CD4-positive, alpha-beta T cell treated with Interleukin-2 at 100 ng/mL for 4 hours (primary cell): Measurements from ENCODE around the gene ROR2.
"Not testable (repeated sequence)": the region's sequence is repeated elsewhere in the genome, so short reads cannot be mapped to it uniquely, and the experiment has no call there.

ENCODE experiments used
- DNase-seq: peaks from one replicate; pipeline ENCODE4 v3.0.0-alpha.2; 2020; ENCODE audit warnings: low spot score

The ROR2 gene

DNA sequence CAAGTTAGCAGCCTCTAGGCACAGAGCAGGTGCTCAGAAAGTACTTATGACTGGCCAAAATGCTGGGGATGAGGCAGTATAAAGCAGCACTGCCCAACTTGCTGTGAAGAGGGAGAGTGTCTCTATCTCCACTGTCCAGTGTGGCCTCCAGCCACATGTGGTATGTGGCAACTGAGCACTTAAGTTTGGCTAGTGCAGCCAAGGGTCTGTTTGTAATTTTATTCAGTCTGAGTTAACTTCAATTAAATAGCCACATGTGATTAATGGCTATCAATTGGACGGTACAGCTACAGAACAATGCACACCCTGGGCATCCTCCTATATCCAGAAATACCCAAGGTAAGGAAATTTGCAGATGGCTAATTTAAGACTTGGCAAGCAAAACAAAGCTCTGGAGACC lies 26.9 kb downstream of the ROR2 start:
- no peak for DNase-seq

DNA sequence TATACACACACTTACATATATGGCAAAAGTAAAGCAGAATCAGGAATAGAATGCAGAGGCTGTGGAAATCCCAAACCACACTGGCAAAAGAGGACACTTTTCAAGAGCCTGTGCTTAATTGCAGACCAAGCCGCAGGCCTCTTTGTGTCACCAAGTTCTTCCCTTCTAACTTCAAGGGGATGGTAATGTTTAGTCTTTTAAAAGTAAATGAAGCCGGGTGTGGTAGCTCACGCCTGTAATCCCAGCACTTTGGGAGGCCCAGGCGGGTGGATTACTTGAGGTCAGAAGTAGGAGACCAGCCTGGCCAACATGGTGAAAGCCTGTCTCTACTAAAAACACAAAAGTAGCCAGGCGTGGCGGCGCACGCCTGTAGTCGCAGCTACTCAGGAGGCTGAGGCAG lies 28.7 kb downstream of the ROR2 start:
- DNase-seq: no peak

DNA sequence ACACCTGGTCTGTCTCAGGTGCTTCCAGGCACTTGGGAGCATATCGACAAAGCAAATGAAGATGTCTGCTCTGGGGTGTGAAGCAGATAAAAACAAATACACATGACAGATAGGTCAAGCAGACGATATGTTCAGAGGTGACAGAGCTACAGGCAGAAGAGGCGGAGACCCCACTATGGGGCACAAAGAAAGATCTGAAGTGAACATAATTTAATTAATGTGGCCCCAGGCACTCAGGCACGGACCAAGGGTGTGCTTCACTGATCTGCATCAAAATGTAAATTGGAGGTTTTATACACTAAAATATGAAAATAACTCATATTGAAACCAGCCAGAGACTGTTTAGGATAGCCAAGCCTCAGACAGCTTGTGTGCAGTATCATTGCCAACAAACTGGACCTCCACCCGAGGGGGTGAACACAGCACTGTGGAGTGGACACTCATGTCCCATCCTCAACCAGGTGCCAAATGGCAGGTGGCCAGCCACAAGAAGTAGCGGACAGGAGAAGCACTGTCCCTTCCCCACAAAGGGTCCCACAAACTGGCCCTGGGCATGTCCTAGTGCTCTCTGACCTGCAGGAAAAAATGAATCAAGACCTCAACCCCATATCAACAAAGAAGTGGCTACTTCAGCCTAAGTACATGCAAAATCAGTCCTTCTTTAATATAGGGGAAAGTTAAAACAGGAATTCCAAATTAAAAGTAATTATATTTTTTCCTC lies 29.2 kb downstream of the ROR2 start:
- DNase-seq: no peak

DNA sequence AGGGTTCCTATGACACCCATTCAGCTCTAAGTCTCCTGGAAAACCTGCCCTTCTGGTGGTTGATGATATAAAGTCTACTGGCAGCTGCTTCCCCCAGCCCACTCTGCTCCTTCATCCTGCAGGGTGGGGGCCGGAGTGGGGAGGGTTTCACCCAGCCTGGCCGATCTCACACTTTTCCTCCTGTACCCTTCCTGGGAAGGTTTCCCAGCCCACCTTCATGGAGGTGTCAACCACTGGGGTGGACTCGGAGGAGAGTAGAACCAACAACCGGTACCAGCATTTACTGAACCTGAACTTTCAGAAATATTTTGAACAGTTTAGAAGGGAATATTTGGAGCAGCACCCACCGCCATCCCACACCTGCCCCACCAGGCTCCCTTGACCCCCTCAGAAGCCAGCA lies 30.4 kb downstream of the ROR2 start:
- DNase-seq: no peak

DNA sequence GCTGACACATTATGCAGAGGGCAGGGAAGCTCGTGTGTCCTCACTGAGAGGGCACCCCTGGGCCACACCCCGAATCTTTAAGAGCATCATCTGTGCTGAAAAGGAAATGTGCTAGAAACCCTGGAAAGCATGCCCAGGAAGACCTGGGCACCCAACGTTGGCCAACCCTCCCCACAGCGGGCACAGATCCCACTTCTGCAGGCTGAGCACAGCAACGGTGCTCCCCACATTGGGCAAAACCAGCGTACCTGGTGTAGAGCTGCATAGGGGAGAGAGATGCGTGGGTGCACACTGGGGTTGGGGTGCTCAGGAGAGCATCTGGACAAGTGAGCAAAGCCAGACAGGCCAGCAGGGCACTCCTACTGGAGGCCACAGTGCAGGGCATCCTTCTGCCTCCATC lies 32.6 kb downstream of the ROR2 start:
- no peak for DNase-seq

DNA sequence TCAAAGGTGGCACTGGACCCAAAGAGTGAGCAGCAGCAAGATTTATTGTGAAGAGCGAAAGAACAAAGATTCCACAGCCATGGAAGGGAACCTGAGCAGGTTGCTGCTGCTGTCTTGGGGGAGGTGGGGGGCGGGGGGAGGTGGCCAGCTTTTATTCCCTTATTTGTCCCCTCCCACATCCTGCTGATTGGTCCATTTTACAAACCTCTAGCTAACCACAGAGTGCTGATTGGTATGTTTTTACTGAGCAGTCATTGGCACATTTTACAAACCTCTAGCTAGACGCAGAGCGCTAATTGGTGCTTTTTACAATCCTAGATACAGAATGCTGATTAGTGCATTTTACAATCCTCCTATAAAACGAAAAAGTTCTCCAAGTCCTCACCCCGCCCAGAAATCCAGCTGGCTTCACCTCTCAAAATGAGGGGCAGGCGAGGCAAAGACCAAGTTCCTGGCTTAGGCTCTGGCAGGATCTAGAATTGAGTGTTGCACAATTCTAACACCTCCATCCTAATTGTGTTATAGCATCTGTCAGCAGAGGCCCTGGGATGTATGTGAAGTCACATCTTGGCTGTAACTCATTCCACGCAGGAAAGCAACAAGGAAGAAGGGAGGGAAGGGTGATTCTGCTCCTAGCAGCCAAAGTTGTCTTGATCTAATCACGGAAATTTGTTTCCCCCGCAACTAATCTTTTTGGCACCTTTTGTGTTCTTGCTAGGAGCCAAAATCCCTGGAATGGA lies 34.3 kb downstream of the ROR2 start:
- DNase-seq: no peak

DNA sequence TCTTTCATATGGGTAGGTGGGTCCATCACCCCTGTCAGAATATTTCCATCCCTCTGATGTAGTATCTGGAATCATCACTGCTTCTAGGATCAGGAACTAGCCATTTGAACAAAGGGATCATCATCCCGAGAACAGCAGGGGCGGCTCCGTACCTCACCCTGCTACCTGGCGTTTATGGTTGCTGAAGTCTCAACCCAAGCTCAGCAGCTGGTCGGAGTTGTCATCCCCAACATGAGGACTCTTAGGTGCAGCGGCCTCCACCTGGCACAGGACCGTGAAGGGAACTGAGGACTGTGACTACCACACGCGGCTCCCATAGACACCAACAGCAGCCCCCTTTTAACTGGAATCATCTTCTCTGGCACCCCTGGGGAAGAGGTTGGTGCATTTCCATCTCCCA lies 35.1 kb downstream of the ROR2 start:
- DNase-seq: no peak

DNA sequence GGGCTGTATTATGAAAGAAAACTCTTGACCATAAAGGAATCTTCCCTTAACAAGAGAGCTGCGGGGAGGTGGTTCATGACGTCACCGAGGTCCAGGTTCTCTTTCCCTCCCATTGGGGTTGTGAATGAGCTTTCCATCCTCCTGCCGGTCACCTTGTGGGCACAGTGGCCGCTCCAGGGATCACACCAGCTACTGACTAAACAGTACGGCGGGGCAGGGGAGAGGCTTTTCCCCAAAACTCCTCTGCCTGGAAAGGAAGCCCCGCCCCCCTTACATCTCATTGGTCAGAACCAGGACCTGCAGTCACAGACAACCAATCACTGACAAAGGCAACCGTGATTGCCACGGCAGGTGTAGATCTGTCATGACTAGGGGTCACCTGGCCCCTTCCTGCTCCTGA lies 35.6 kb downstream of the ROR2 start:
- DNase-seq: no peak

DNA sequence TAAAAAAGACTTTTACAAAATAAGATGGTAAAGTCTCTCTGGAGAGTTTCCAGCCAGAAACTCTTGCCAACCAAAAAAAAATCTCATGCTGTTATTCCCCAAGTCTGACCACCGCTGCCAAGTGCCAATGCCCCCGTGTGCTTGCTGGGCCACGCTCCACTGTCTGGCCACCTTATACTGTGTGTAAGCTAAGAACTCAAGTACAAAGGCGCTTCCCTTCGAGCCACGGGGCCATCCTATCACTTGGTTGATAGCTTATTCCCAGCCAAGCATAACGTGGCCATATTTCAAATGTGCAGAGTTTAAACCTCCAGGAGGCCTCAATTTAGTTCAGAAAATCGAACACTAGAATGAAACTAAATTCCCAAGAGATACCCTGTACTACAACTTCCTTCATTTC lies 36.0 kb downstream of the ROR2 start:
- DNase-seq: no peak

DNA sequence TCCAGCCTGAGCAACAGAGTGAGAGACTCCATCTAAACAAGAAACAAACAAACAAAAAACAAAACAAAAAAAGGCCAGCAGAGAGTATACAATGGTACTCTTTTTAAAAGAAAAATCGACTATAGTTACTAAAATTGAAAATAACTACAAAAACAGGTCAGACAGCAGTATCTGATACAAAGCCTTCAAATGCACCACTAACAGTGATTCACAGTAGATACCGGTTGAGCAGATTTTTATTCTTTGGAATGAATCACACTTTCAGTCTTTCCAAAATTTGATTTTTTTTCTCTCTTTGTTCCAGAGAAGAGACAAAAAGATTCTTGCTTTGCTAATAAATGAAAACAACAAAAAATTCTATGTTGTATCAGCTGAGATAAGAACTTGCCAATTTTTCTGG lies 36.9 kb downstream of the ROR2 start:
- DNase-seq: no peak

DNA sequence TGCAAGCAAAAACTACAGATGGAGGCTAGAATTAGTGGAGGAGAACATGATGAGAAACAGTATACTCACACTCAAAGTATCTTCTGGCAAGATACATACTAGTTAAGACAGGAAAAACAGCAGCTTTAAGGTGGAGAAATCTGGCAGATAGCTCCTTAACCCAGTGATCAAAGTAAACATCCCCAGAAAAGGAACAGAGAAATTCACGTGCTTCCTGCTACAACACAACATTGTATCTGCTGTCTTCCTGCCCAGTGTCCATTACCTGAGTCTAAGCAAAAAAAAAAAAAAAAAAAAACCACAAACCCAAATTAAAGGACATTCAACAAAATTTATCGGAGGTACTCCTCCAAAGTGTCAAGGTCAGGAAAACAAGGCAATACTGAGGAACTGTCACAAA lies 38.4 kb downstream of the ROR2 start:
- DNase-seq: no peak

DNA sequence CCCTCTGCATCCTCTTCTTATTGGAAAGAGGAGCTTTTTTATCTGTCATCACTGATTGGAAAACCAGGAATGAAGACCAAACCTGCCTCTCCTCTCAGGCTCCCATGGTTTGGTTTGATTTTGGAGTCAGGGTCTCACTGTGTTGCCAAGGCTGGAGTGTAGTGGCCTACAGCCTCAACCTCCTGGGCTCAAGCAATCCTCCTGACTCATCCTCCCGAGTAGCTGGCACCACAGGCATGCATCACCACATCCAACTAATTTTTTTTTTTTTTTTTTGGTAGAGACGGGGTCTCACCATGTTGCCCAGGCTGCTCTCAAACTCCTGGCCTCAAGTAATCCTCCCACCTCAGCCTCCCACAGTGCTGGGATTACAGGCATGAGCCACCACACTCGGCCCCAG lies 40.8 kb downstream of the ROR2 start:
- not testable (repeated sequence) for DNase-seq

DNA sequence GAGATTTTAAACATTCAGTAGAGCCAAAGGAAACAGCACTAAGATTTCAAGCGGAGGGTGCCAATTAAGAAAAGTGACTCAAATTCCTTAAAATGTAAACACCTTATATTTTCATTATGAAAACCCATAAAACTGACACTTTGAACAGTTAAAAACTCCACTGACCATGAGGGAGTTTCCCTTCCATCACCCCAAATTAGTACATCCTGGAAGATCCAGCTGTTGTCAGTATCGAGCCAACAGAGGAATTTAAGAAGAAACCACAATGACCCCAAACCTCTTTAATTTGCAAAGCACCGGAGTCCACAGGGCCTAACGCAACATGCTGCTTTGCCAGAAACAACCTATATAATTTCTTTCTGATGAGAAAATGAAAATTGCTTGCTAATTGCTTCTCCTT lies 41.3 kb downstream of the ROR2 start:
- DNase-seq: no peak

DNA sequence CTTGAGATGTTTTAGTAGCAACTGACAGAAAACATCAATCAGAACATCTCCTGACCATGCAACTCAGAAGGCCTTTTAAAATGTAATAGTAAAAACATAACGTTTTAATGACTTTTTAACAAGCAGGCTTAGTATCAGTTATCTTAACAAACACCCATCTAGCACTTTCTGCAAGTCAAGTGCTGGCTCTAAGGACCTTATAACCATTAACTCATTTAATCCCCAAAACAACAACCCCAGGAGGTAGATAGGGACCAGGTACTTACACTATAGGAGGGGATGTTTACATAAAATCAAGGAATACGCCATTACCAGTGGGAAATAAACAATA lies 41.8 kb downstream of the ROR2 start:
- no peak for DNase-seq

DNA sequence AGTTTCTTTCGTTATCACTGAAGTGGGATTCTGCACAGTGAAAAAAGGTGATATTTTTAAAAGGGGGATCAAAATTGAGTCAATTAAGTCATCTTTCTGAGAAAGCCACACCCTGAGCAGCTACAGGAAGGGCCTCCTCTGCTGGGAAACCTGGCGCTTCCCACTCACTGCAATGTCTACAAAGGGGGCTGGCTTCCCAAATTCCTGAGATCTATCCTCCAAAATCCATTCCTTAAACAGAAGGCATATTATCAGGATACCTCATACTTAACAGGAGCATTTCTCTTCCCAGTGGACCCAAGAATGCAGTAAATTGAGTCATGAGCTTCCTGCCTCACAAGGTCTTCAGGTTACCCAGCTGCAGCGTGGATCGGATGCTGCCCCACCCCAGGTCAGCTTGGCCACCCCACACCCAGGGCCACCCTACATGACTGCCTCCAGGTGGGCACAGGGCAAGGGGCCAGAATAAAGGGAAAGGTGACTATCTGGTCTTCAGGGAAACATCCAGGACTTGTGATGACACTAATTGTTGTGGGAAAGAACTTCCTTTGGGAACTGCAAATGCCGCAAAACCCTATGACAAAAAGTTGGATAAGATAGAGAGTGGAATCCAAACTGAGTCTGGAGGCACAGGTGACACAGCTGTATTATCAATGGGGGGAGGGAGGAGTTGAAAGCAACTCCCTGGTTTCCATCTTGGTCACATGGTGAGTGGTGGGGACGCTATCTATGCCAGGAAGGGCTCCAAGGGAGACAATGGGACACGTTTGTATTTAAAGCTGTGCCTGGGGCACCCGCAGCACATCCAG lies 42.3 kb downstream of the ROR2 start:
- no peak for DNase-seq

DNA sequence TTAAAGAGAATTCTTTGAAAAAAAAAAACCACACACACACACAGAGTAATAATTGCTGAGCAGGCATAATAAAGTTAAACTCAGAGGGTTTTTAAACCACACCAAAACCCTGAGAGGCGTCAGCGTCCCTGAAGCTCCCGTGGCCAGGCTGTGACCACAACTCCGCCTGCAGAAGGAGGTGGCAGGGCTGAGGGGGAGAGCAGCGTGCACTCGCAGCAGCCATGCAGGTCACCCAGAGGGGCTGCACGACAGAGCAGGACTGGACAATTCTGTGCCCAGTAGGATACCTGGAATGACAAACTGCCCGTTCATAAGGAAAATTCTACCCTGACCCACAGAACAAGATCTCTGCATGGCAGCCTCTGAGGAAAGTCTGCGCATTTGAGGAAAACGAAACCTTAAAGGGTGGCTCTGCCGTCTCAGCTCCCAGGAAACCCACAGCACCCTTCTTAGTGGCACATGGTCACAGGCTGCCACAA lies 44.0 kb downstream of the ROR2 start:
- DNase-seq: peak; percentile 53

DNA sequence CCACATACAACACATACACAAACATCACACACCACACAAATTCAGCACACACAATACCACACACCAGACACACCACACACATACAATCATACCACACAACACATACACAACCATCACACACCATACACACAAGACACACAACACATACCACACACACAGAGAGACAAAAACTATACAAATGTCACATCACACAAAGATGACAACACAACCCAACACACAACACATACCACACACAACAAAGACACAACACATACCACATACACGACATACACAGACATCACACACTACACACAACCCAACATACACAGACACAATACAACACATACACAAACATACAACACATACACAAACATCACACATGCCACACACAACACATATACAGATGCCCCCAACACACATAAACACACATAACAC lies 44.8 kb downstream of the ROR2 start:
- DNase-seq: no peak

DNA sequence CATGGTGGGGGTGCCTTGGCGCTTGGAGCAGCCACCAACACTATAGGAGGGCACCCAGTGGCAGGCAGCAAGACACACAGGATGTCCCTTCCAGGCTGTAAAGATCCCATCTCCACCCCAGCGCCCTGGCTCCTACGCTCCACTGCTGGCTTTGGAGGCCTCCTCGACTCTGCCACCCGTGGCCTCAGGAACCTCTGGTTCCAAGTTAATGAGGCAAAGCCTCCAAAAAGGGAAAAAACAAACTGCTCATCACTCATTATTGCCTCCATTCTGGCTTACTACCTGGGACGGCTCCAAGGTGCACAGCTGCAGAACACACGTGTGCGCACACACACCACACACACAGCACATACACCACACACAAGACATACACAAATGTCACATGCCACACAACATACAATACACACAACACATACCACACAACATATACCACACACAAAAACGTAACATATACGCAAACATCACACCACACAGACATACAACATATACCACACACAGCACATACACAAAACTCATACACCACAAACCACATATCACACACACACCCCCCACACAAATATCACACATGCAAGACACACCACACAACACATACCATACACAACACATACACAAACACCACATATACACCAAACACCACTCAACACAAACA lies 45.3 kb downstream of the ROR2 start:
- DNase-seq: no peak

DNA sequence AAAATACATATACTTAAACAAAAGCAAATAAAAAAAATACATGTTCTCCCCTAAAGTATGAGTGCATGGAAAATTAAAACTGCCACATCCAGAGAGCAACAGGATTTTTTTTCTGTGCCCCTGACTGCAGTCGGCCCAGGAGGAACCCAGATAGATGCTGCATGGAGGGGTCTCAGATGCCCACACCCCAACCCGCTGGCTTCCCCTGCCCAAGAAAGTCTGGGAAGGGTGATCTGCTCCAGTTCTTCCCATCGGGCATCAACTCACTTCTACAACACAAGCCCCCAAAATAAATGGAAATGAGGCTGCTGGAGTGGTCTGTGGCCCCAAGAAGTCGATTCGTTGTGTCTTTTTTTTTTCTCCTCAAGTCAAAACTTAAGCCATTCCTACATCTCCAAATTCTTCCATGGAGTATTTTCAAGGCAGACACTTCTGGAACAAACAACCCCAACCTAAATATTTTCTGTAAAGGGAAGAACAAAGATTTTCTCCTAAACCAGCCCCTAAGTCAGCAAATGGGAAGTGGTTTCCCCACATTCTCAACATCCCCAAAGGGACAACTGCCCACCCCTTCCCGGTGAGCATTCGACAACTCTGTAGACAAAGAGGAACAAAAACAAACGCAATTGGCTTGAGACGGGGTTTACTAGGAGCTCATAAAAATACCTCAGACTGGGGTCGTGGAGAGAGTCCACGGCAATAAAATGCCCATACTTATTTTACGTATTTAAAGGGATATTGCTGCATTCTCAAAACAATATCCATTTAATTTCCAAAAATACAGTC lies 46.7 kb downstream of the ROR2 start:
- no peak for DNase-seq

DNA sequence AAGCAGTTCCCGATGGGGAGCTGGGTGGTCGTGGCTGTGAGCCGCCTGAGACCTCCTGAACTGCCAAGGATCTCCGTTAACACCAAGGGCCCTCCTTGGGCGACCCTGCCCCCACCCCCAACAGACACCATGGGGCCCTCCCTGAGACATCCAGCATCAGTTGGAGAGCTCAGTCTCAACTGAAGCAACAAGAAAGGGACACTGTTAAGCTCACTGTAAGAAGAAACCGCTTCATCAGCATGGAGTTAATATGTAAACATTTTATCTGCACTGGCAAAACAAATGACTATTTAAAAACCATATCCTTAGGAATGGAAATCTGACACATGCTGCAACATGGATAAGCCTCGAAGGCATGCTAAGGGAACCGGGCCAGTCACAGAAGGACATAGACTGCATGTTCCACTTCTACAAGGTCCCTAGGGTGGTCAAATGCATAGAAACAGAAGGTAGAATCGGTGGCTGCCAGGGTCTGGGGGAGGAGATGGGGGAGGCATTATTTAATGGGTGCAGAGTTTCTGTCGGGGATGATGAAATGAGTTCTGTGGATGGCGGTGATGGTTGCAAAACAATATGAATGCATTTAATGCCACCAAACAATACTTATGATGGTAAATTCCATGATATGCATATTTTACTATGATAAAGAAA lies 47.4 kb downstream of the ROR2 start:
- DNase-seq: no peak

DNA sequence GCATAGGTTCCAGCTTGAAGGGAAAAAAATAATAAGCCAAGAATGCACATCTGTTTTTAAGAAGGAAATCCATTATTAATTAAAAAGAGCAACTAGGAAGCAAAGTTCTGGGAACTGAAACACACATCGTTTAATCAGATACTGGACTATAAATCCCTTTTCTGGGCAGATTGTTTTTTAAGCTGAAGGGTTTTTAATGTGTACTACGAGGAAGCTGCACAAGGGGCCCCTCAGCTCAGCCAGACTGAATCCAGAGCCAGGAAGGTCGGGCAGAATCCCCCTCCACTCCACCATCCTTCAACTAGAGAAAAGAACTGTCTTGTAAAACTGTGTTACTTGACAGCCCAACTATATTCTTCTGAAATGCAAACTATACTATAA lies 49.2 kb downstream of the ROR2 start:
- DNase-seq: no peak
